Measurements from ENCODE around the gene SLC18A3.

SLC18A3 gene

GRCh38 chr10:49627644-49628247 lies 17.6 kb downstream of the SLC18A3 start:
- DNase-seq = no peak

GRCh38 chr10:49628599-49628998 lies 18.5 kb downstream of the SLC18A3 start:
- no peak for DNase-seq

DNA sequence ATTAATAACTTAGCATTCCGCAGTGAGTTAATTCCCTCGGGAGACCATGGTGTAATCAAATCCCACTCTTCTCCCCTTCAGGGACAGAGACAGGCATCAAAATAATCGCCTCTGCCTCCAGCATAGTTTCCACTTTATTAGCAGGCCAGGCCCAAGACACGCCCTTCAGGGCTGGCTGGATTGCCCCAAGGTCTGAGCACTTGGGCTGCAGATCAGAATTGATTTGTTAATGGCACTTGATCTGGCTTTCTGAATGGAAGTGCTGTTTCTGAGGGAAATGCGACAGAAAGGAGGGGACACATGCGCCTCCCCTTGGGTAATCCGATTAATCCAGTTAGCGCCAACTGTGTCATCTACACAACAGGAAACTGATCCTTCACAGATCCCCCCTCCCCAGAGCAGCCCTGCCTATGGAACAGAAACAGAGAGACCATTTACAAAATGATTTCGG lies 19.3 kb downstream of the SLC18A3 start:
- no peak for DNase-seq

- no peak for DNase-seq
These were observed 21.9 kb downstream of the SLC18A3 start for GRCh38 chr10:49631975-49632374.

- DNase-seq = no peak
These were observed 22.6 kb downstream of the SLC18A3 start for GRCh38 chr10:49632406-49633317.

DNA sequence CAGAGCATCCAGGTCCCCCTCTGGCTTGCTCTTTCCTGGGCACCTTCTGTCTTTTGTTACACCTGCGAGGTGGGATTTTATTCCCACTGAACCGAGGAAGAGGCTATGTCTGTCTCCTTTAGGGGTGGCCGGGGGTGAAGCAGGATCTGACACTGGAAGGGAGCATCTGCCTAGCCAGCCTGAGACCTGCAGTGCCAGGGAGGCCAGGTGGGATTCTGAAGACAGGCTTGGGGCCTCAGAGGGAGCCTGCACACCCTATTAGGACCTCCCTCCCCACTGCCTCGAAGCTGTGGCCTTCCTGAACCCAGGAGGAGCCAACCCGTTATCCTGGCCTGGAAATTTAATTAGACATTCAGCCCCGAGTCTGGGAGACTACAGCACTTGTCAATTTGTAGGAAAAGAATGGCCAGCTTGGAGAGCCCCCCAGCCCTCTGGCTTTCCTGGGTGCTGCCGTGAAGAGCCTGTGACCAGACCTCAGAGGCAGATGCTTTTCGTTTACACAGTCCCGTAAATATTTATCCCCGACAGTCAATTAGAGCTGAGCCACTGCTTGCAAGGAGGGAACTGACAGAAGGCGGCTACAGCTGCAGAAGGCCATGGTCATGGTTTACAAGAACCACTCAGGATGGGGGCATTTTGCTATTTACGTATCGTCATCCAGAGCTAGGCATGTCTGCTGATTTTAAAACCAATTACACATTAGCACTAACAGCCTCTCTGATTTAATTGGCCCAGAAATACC lies 23.4 kb downstream of the SLC18A3 start:
- no peak for DNase-seq

- DNase-seq = no peak
These were observed 24.1 kb downstream of the SLC18A3 start for GRCh38 chr10:49634069-49634660.

- DNase-seq = no peak
These were observed 32.2 kb downstream of the SLC18A3 start for GRCh38 chr10:49642311-49642710.

- no peak for DNase-seq
These were observed 33.3 kb downstream of the SLC18A3 start for GRCh38 chr10:49643241-49644034.

DNA sequence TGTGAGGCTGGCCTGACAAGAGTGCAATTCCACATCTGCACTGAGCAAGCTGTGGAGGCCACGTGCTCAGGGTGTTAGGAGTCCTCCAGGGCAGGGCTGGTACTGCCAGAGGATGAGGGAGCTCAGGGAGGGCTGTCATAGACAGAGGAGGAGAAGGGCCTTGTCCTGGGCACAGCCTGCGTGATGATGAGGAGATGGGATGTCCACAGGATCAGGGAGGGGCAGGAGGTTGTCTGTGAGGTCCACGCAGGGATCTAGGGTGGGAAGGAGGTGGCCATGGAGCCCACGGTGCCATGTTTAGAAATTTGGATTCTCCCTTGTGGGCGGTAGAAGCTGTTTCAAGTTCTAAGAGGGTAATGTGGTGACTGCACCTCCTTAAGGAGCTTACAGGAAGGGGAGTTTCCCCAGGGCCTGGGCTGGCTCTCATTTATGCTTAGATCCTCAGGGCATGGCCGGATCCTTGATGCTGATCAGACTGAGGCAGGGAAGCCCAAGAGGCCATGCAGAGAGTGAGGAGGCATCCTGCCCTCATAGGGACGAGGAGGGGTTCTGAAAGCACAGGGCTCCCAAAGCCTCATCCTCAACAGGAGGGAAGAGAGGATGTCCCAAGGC lies 34.0 kb downstream of the SLC18A3 start:
- DNase-seq = no peak

GRCh38 chr10:49645417-49645816 lies 35.3 kb downstream of the SLC18A3 start:
- DNase-seq = no peak

GRCh38 chr10:49645871-49646870 lies 36.1 kb downstream of the SLC18A3 start:
- no peak for DNase-seq

GRCh38 chr10:49647554-49647953 lies 37.4 kb downstream of the SLC18A3 start:
- DNase-seq = no peak

- DNase-seq = no peak
These were observed 38.1 kb downstream of the SLC18A3 start for GRCh38 chr10:49647985-49648795.

DNA sequence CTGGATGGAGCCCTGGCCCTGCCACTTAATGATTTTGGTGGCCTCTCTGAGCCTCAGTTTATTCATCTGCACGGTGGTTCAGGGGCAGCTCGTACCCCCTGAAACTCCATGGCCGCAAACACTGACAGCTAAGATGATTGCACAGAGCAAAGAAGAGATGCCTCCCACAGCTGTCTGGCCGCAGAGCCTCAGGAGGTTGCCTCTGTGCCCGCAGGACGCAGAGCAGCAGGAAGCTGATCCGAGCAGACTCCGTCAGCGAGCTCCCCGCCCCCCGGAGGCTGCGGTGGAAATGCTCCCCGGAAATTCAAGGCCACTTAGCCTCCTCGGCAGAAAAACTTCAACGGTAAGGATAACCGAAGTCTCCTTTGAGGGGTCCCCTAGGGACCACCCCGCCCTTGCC lies 39.2 kb downstream of the SLC18A3 start:
- no peak for DNase-seq

DNA sequence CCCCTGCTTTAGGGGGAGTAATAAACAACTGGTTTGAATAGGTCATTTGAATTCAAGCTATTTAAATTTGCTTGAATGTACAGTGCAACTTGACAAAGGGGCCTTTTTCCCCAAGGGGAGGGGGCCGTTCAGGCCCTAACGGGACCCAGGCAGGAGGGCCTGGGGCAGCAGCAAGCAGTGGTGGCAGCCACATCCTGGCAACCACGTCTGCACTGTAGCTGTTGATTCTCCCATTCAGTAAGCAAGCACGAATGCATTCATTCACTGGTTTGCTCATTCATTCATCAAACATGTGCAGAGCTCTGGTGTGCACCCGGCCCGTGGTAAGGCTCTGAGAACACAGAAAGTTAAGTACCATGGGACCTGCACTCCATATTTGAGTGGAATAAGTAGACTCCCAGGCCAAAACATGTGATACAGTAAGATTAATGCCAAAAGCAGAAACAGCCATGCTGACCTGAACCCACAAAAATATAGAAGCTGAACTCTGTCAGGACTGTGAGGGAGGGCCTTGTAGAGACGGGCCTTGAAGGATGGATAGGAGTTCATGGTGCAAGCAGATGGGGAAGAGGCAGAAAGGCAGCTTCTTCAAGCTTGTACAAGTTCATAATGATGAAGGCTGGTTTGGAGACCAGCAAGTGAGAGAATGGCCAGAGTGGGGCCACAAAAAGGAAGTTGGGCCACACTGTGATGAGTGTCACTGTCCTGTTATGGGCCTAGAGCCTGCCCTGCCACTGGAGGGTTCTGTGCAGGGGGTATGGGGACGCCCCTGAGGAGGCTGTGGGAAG lies 40.0 kb downstream of the SLC18A3 start:
- DNase-seq = no peak

DNA sequence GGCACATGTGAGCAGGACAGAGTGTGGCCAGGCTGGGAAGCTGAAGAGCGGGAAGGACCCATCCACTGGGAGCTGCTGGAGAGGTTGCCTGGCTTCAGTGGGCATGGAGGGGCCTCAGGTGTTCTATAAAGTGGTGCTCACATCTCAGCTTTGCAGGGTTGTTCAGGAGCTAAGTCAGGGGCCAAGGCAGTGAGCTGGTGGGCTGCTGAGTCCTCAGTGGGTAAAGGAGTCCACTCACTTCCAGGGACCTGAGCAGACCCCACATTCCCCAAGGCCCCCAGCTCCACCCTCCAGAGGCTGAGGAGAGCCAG lies 40.6 kb downstream of the SLC18A3 start:
- DNase-seq = no peak

GRCh38 chr10:49651039-49651835 lies 41.1 kb downstream of the SLC18A3 start:
- no peak for DNase-seq
